HG02884 (cell line): ENCODE measurements around the gene TMC5.

Source experiments
- ATAC-seq: cut with Tn5 transposase; IDR thresholded peaks from one replicate; pipeline ENCODE4 v1.9.1; 2021; ENCODE audit warnings: mild to moderate bottlenecking, moderate library complexity; ENCODE audit not compliant: unreplicated experiment

The TMC5 gene

GRCh38 chr16:19450186-19450585 is 32.5 kb downstream of the TMC5 start:
- ATAC-seq, result no peak

GRCh38 chr16:19458722-19459379 is 41.2 kb downstream of the TMC5 start:
- no peak for ATAC-seq

- ATAC-seq, result no peak
Measured at GRCh38 chr16:19460397-19460796, 42.7 kb downstream of the TMC5 start.

DNA sequence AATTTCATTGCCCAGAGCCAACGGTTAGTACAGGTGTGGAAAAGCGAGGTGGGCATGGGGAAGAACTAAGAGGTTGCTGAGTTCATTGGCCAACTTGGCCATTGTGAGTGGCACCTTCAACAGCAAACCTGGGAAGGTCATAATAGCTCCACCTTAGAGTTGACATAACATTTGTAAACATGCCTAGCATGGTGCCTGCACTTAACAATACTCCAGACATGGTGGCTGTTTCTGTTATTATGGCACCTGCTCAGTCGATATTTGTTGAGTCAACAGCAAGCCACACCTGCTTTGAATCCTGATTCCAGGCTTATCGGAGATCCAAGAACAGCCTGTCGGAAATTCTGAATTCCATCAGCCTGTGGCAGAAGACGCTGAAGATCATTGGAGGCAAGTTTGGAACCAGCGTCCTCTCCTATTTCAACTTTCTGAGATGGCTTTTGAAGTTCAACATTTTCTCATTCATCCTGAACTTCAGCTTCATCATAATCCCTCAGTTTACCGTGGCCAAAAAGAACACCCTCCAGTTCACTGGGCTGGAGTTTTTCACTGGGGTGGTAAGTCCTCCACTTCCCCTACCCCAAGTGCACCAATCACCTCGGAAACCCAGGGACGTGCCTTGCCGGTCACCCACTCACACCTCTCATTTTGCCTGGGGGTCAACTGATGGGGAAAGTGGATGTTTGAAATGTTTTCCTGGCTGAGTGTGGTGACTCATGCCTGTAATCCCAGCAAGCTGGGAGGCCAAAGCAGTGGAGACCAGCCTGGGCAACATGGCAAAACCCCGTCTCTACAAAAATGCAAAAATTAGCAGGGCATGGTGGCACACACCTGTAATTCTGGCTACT is 46.0 kb downstream of the TMC5 start:
- no peak for ATAC-seq

DNA sequence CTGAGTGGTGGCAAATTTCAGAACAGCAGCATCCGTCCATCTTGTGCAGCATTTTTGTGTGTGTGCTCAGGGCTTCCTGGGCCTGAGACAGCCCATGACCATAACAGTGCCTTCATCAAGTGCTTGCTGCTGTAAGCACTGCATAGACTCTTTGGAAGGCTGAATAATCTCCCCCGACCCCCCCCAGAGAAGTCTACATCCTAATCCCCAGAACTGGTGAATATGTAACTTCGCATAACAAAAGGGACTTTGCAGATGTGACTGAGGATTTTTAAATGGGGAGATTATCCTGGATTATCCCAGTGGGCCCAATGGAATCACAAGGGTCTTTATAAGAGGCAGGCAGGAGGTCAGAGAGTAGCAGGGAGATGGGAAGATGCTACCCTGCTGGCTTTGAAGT is 50.6 kb downstream of the TMC5 start:
- ATAC-seq, result no peak

GRCh38 chr16:19472482-19472881 is 54.8 kb downstream of the TMC5 start:
- no peak for ATAC-seq

- ATAC-seq, result no peak
Measured at GRCh38 chr16:19474617-19475016, 56.9 kb downstream of the TMC5 start.

DNA sequence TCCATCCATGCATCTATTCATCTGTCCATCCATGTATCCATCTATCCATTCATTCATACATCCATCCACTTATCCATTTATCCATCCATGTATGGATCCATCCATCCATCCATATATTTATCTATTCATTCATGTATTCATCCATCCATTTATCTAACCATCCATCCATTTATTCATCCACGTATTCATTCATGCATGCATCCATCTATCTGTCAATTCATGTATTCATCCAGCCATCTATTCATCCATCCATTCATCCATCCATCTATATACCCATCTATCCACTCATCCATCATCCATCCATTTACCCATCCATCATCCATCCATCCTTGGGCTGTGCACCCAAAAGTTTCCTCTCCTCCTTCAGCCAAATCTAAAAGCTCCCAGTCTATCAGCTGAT is 60.8 kb downstream of the TMC5 start:
- no peak for ATAC-seq

- no peak for ATAC-seq
Measured at GRCh38 chr16:19479302-19479721, 61.6 kb downstream of the TMC5 start.

GRCh38 chr16:19481296-19481695 is 63.6 kb downstream of the TMC5 start:
- no peak for ATAC-seq

GRCh38 chr16:19481769-19482168 is 64.1 kb downstream of the TMC5 start:
- ATAC-seq, result no peak

DNA sequence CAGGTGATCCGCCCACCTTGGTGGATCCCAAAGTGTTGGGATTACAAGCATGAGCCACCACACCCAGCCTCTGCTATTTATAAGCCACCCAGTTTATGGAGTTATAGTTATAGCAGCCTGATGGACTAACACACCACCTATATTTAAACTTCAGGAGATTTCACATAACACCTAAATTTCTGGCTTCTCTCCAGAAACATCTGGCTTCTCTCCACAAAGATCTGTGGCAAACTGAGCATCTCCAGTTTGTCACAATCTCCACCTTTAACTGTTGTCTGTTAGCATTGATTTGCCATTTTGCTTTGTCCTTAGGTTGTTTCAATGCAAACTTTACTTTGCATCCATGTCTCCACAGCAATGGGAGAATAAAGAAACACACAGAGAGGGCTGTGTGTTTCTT is 64.6 kb downstream of the TMC5 start:
- ATAC-seq, result no peak

GRCh38 chr16:19484096-19484495 is 66.4 kb downstream of the TMC5 start:
- no peak for ATAC-seq

GRCh38 chr16:19485611-19486010 is 67.9 kb downstream of the TMC5 start:
- no peak for ATAC-seq

- no peak for ATAC-seq
Measured at GRCh38 chr16:19486051-19486450, 68.4 kb downstream of the TMC5 start.

- no peak for ATAC-seq
Measured at GRCh38 chr16:19486750-19487325, 69.2 kb downstream of the TMC5 start.

GRCh38 chr16:19488213-19488640 is 70.5 kb downstream of the TMC5 start:
- ATAC-seq, result no peak

DNA sequence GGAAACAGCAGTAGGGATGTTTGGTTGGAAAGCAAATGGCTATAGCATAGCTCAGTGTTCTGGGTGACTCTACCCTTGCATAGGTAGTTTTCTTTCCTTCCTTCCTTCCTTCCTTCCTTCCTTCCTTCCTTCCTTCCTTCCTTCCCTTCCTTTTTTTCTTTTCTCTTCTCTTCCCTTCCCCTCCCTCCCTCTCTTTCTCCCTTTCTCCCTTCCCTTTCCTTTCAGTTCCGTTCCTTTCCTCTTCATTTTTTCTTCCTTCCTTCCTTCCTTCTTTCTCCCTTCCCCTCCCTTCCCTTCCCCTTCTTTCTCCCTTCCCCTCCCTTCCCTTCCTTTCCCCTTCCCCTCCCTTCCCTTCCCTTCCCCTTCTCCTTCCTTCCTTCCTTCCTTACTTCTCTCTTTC is 72.9 kb downstream of the TMC5 start:
- ATAC-seq, result no peak

- no peak for ATAC-seq
Measured at GRCh38 chr16:19497176-19497575, 79.5 kb downstream of the TMC5 start.

- ATAC-seq, result no peak
Measured at GRCh38 chr16:19499006-19499405, 81.3 kb downstream of the TMC5 start.

DNA sequence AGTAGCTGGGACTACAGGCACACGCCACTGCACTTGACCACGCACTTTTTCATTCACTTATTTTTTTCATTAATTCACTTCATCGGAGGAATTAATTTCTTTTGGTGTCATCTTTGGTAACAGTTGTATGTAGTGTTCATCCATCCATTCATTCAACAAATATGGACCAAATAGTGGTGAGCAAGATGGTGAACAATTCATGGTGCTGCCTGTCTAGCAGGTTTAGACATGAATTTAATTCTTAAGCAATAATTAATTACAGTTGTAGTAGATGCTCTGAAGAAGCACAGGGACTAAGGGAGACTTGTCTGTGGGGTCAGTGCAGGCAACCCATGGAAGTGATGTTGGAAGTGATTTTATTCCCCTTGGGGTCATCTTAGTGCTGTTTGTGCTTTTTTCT is 81.8 kb downstream of the TMC5 start:
- ATAC-seq, result no peak
